Glutamatergic neuron (in vitro differentiated cells): ENCODE measurements around the gene GGCX. TPM values are rescaled to one million over a fixed set of nuclear protein-coding genes. Genes with fewer than 3 reads are reported as not detected.
A peak's percentile ranks its signal among the peaks of the same experiment; 100 is the strongest.
"Not testable (repeated sequence)": the region's sequence is repeated elsewhere in the genome, so short reads cannot be mapped to it uniquely, and the experiment has no call there.

Source experiments
- DNase-seq: peaks from one replicate; pipeline ENCODE4 v3.0.0; 2022
- H3K27ac Mint-ChIP-seq: one replicate; pipeline ENCODE4 v1.8.0; 2020; ENCODE audit warnings: mild to moderate bottlenecking, mixed read lengths, inconsistent platforms; ENCODE audit not compliant: unreplicated experiment
- H3K27me3 Mint-ChIP-seq: one replicate; pipeline ENCODE4 v1.8.0; 2020; ENCODE audit warnings: mild to moderate bottlenecking, moderate library complexity, mixed read lengths, inconsistent platforms; ENCODE audit not compliant: unreplicated experiment
- H3K36me3 Mint-ChIP-seq: one replicate; pipeline ENCODE4 v1.8.0; 2020; ENCODE audit warnings: mild to moderate bottlenecking, mixed read lengths, inconsistent platforms; ENCODE audit not compliant: unreplicated experiment
- H3K4me1 Mint-ChIP-seq: one replicate; pipeline ENCODE4 v1.8.0; 2020; ENCODE audit warnings: mild to moderate bottlenecking, low read depth, mixed read lengths, inconsistent platforms; ENCODE audit not compliant: unreplicated experiment
- H3K4me3 Mint-ChIP-seq: one replicate; pipeline ENCODE4 v1.8.0; 2020; ENCODE audit warnings: mild to moderate bottlenecking, mixed read lengths, inconsistent platforms; ENCODE audit not compliant: unreplicated experiment
- H3K9me3 Mint-ChIP-seq: one replicate; pipeline ENCODE4 v1.8.0; 2020; ENCODE audit warnings: mild to moderate bottlenecking, moderate library complexity, mixed read lengths, inconsistent platforms; ENCODE audit not compliant: unreplicated experiment
- CTCF ChIP-seq: fragments of 200-600 bp; sonication (generic); IDR thresholded peaks from one replicate; pipeline ENCODE4 v1.5.0; 2021; ENCODE audit not compliant: partially characterized antibody, unreplicated experiment
- total RNA-seq: library from RNA; stranded (reverse); fragmentation: NEBNext Ultra II Directional; extraction: Animal tissue kit (Norgen Biotek cat#: 25700); gene quantifications from one replicate; pipeline ENCODE4 v1.2.1, GENCODE V29; 2021; ENCODE audit not compliant: unreplicated experiment

Gene GGCX
- total RNA-seq, 1 donor from 2014 or later: 49.6 TPM

- no peak overlapping the region for H3K27ac Mint-ChIP-seq
- peaks cover 6% of the 10 kb centered on the region for H3K27me3 Mint-ChIP-seq
- no peak for TF ChIP-seq CTCF
- peaks cover 10% of the 10 kb centered on the region for H3K9me3 Mint-ChIP-seq
- peaks cover 5% of the 10 kb centered on the region for H3K4me1 Mint-ChIP-seq
- H3K4me3 Mint-ChIP-seq: no peak overlapping the region
- no peaks in the 10 kb centered on the region for H3K36me3 Mint-ChIP-seq
- DNase-seq: no peak
These were observed 43.5 kb upstream of the GGCX start for GRCh38 chr2:85604568-85605339.

- H3K9me3 Mint-ChIP-seq, DNase-seq, H3K4me1 Mint-ChIP-seq, H3K27me3 Mint-ChIP-seq, H3K36me3 Mint-ChIP-seq, H3K27ac Mint-ChIP-seq: not testable (repeated sequence)
- H3K4me3 Mint-ChIP-seq: peak overlapping the region; percentile 56
These were observed 42.8 kb upstream of the GGCX start for GRCh38 chr2:85604133-85604444.

GRCh38 chr2:85602476-85603234, 41.4 kb upstream of the GGCX start, which contains the start of gene TMEM150A:
Gene TMEM150A, minus strand, starts transcription at chr2:85602698. Its CDS starts 750 bp downstream, at chr2:85601948.
- no peaks in the 10 kb centered on the region for H3K36me3 Mint-ChIP-seq
- peaks cover 9% of the 10 kb centered on the region for H3K27me3 Mint-ChIP-seq
- H3K4me3 Mint-ChIP-seq: peak within 1 kb of the TSS; percentile 97
- H3K9me3 Mint-ChIP-seq: peaks cover 10% of the 10 kb centered on the region
- DNase-seq: peak; percentile 93
- peaks cover 5% of the 10 kb centered on the region for H3K4me1 Mint-ChIP-seq
- peak; percentile 35 for TF ChIP-seq CTCF
- H3K27ac Mint-ChIP-seq: peak within 1 kb of the TSS; percentile 76

- H3K4me3 Mint-ChIP-seq: peak overlapping the region; percentile 87
- H3K27ac Mint-ChIP-seq: peak overlapping the region; percentile 55
- peaks cover 5% of the 10 kb centered on the region for H3K4me1 Mint-ChIP-seq
- H3K9me3 Mint-ChIP-seq: peaks cover 7% of the 10 kb centered on the region
- no peaks in the 10 kb centered on the region for H3K36me3 Mint-ChIP-seq
- TF ChIP-seq CTCF: no peak
- DNase-seq: no peak
- H3K27me3 Mint-ChIP-seq: peaks cover 9% of the 10 kb centered on the region
These were observed 40.6 kb upstream of the GGCX start for GRCh38 chr2:85601771-85602475.

GRCh38 chr2:85600951-85601770, 39.9 kb upstream of the GGCX start:
- no peaks in the 10 kb centered on the region for H3K36me3 Mint-ChIP-seq
- peak overlapping the region; percentile 87 for H3K4me3 Mint-ChIP-seq
- DNase-seq: no peak
- H3K9me3 Mint-ChIP-seq: peaks cover 7% of the 10 kb centered on the region
- peak overlapping the region; percentile 38 for H3K27ac Mint-ChIP-seq
- peaks cover 6% of the 10 kb centered on the region for H3K4me1 Mint-ChIP-seq
- TF ChIP-seq CTCF: no peak
- H3K27me3 Mint-ChIP-seq: peaks cover 10% of the 10 kb centered on the region
